Activated CD4-positive, alpha-beta T cell treated with anti-CD3 and anti-CD28 coated beads, Interleukin-2, amount 50 U/mL, for 4 hours (primary cell): ENCODE results near the gene MYO6.

Experiments
- DNase-seq, 2 experiments: peaks; one replicate each; pipeline ENCODE4 v3.0.0-alpha.2; 2020

MYO6 gene

DNA sequence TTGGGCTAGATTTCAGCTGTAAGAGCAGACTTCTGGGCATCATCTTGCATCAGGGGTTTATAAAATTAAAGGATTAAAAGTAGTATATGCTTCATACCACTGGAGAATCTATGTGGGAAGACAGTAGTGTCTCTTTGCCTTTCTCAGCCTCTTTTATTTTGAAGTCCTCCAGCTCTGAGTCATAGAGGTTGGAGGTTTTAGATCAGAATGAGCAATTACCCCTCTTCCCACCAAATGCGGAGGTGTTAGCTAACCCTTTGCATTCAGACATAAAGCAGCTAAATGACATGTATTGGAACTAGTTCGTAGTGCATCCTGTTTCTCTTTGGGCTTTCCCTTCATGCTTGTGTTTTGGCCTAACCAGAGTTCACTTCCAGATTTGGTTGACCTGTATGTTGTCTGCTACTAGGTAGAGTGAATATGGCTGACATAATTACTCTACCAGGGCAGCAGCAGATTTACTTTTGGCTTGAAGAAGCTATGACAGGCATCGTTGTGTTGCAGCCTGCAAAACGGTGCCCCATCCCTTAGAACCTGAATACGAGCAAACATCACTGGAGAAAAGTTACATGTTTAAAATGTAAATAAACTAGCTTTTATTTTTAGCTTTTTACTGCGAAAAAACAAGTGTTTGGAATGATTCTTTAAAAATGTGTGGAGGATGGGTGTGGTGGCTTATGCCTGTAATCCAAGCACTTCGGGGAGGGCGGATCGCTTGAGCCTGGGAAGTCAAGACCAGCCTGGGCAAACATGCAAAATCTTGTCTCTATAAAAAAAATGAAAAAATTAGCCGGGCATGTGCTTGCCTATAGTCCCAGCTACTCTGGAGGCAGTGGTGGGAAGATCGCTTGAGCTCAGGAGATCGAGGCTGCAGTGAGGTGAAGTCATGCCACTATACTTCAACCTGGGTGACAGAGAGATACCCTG is 82.2 kb downstream of the MYO6 start:
- no peak for DNase-seq

- no peak for DNase-seq
Observed at GRCh38 chr6:75834447-75834846, 85.4 kb downstream of the MYO6 start.

DNA sequence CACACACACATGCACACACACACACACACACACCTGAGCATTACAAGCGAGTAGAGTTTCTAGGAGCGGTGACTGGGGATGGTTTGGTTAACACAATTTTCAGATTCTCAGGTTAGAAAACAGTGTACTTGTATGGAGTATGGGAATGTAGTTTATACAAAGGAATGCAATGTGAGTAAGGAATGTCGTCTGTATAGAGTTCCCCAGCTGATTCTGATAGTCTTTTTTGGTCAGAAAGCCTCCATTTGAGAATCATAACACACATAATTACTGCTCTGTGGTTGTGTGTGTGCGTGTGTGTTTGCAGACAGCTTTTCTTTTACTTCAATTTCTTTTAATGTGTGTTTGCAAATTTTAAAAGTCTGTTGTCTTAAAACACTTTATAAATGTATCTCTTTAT is 93.2 kb downstream of the MYO6 start:
- no peak for DNase-seq

DNA sequence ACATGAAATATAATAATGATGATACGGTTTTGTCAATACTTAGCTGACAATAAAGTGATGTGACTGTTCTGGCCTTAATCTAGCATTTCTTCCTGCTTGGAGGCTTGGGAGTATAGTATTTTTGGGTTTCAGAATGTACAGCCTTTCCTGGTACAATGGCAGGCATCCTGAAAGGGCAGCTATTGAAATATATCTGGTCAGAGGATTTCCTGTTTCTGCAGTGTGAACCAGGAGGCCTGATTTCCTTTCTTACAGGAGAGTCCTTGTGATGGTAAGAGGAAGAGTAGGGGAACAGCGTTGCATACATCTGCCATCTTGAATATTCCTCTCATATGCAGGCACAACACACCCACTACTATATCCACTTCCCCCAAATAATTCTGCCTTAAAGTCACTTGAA is 93.7 kb downstream of the MYO6 start:
- DNase-seq, result no peak

DNA sequence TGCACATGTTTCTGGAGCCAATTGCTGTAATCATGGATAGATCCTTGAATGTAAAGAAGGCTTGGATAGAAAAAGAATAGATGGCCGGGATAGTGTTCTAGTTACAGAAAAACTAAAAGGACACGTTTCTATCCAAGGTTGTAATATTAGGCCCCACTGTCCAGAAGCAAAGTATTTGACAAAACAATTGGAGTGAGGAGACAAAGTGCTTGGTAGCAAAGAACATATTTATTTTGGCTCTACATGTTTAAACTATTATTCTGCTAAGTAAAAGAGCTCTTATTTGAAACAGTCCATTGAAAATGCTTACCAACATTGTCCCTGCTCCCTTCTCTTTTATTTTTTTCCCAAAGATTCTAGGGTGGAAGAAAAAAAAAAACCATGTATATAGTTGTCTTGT is 94.4 kb downstream of the MYO6 start:
- DNase-seq, result no peak

GRCh38 chr6:75848274-75848673 is 99.2 kb downstream of the MYO6 start:
- DNase-seq, result no peak

- DNase-seq, result no peak
Observed at GRCh38 chr6:75849329-75850025, 100.4 kb downstream of the MYO6 start.

DNA sequence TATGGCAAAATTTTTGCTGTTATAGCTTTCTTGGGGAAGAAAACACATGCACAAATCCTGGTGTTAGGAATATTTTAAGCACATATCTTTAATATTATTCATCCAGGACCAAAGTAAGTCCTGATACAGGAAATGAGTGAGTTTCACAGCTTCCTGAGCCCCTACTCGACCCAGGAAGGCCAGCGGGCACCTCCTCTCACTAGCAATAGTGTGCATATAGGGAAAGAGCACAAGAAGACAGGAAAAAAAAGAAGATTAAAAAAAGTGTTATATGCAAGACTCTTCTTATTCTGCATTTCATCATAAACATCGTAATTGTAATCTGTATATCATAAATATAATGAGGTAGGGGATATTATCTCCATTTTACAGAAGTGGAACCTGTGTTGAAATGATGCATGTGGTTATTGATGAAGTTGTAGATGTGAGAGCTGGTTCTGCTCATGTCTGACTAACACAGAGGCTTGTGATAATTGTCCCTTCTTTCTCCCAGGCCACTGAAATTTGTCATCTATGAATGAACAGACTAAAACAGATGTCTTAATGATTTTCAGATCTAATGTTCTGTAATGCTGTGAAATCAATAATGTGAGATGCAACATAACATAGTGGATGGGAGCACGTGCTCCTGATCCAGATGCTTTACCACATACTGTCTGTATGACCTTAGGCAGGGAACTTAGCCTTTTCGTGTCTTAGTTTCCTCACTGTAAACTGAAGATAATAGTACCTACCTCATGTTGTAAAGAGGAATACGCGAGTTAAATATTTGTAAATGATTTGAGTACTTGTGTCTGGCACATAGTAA is 101.2 kb downstream of the MYO6 start:
- no peak for DNase-seq

- no peak for DNase-seq
Observed at GRCh38 chr6:75852721-75853120, 103.7 kb downstream of the MYO6 start.

DNA sequence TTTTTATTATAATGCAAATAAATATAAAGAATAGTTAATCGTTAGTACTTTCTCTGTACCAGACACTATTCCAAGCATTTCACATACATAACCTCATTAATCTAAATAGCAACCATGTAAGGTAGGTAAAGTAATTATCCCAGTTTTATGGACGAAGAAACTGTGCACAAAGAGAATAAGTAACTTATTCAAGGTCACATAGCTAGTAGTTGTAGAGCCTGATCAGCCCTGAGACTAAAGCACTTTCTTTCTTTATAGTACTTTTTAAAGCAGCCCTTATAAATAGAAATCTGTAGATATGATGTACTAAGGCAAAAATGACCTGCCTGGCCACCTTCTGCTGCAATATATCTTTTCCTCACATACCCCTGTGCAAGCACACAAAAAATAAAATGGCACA is 104.8 kb downstream of the MYO6 start:
- DNase-seq, result no peak

- DNase-seq, result no peak
Observed at GRCh38 chr6:75855052-75855451, 106.0 kb downstream of the MYO6 start.

GRCh38 chr6:75856902-75857301 is 107.9 kb downstream of the MYO6 start:
- no peak for DNase-seq

DNA sequence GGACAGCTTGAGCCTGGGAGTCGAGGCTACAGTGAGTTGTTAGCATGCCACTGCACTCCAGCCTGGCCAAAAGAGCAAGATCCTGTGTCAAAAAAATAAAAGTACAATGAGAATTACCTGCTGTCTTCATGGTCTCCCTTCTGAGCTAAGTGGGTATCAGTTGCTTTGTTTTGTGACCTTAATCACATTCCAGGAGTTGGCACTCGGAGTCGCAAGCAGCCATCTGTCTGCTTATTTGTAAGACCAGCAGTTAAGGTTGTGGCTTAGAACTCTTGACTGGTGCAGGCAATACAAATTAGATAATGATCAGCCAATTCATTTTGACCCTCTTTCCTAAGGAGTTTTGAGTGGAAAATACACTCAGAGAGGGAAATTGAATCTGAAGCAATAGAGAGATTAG is 114.0 kb downstream of the MYO6 start:
- no peak for DNase-seq

DNA sequence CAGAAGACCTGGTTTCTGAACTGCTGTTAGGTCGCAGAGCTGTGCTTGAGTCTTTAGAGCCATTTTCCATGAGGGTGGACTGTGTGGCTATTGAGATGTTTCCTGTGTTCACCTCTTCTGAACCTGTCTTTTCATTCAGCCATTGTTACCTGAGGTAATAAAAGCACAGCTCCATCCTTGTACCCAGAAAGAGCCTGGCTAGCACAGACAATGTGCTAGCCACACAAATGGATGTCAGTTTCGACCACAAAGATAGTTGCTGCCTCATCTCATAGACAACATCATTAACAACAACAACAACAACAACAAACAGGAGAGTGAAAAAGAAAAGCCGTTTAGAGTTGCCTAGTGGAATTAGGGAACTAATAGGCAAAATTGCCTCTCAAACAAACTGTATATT is 114.7 kb downstream of the MYO6 start:
- DNase-seq, result no peak

- DNase-seq, result no peak
Observed at GRCh38 chr6:75864446-75864845, 115.4 kb downstream of the MYO6 start.

- DNase-seq, result no peak
Observed at GRCh38 chr6:75870389-75870788, 121.3 kb downstream of the MYO6 start.

DNA sequence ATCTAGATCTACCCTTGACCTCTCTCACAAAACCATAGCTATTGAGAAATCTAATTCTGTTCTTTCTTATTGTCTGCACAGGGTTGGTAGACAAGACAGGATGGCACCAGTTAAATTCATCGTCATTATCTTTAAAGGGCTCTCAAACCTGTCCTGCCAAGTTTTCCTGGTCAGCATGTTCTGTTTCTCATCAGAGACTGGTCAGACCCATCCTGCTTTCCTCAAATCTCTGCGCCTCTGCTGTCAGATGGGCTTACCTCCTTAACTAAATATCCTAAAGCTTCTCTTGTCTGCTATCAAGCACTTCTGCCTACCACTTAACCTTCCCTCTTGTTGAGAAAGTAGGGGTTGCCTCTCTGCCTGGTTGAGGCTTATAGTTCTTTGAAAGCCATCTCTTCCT is 125.2 kb downstream of the MYO6 start:
- no peak for DNase-seq

DNA sequence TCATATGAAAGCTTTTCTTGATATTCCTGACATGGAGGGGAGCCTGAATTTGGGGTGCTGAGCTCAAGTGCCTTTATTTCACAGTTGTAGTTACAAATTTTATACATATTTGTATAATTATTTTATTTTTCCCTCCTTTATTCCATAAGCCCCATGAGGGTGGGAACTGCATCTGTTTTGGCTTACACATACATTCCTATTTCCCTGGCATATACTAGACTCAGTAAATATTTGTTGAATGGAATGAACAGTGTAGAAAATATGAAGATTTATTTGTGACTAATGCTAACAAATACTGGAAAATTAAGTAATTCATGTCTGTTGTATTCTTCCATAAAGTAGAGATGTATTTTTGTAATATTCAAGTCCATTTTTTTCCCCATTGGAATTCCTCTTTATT is 127.1 kb downstream of the MYO6 start:
- DNase-seq, result no peak

DNA sequence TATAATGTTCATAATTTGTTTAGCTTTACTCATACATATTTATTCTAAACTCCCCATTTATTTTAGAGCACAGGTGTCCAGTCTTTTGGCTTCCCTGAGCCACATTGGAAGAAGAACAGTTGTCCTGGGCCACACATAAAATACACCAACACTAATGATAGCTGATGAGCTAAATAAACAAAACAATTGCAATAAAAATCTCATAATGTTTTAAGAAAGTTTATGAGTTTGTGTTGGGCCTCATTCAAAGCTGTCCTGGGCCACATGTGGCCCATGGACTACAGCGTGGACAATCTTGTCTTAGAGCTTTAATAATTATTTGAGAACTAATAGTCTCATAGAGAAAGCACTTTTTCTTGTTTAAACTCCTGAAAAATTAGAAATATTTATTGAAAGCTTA is 131.3 kb downstream of the MYO6 start:
- no peak for DNase-seq

DNA sequence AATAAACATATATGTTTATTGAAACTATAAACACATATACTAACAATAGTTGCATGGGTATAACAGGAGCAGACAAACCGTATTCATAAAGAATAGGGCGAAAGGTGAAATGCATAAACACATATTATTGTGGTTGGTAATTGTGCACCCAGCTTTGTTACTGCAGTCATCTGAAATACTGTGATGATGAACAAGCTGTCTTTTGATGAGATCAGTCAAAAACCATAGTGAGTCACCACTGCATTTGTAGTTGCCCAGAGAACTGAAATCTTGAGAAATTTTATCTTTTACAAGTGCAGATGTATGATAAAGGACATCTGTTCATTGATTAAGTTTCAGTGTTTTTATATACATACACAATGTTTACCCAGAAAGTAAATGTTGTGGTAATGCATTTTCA is 133.7 kb downstream of the MYO6 start:
- DNase-seq, result no peak

DNA sequence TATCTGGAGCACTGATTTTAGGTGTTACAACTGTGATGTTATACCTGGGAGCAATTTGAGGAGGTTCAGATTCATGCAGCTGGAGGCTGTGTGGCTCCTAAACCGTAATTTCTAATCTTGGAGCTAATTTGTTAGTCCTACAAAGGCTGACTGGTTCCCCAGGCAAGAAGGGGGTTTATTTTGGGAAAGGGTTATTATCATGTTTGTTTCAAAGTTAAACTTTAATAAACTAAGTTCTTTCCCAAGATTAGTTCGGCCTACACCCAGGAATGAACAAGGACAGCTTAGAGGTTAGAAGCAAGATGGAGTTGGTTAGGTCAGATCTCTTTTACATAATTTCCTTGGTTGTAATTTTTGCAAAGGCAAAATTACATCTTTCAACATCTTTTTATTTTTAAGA is 135.8 kb downstream of the MYO6 start:
- no peak for DNase-seq

GRCh38 chr6:75892384-75892783 is 143.3 kb downstream of the MYO6 start:
- no peak for DNase-seq

GRCh38 chr6:75893058-75893775 is 144.2 kb downstream of the MYO6 start:
- DNase-seq, result no peak
